ENCODE measurements around the gene RPL26.
"Not testable (repeated sequence)": the region's sequence is repeated elsewhere in the genome, so short reads cannot be mapped to it uniquely, and the experiment has no call there.

The RPL26 gene

DNA sequence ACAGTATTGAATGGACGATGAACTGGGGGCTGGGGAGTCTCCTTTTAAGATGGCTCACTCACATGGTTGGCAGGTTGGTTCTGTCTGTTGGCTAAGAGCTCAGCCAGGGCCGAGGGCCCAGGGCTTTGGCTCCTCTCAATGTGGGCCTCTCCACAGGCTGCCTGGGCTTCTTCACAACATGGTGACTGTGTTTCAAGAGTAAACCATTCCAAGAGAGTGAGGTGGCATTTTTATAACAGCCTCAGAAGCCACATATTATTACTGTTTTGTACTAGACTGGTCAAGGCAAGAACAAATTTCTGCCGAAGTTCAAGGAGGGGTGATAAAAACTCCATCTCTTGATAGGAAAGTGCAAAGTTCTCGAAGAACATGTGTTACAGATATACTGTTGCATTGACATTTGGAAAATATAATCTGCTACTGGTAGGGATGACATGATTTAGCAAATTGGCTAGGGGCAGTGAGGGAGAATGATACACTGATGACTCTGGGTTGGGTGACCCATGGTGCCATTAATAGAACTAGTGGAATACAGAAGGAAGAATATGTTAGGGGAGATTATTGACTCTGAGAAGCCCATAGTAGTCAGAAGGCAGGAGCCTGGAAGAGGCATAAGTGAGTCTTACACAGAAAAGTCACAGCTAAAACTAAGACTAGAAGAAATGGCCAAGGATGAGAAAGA, 20.2 kb downstream of the RPL26 start:
- DNase-seq: no peak

DNA sequence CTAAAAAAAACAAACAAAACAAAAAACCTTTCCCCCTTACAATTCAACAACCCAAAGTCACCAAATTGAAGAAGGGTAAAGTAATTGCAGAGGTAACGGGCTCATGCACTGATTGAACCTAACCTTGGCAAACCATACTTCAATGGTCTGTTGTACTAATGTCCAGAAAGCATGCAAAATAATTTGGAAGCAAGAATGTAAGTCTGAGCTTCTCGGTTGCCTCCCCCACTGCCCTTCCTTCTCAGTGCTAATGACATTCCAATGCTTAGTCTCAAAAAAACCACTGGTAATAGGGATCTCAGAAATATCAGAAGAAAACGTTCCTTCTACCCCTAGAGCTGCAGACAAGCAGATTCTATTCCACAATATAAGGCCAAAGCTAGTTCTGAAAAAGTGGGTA, 22.2 kb downstream of the RPL26 start:
- DNase-seq: no peak

DNA sequence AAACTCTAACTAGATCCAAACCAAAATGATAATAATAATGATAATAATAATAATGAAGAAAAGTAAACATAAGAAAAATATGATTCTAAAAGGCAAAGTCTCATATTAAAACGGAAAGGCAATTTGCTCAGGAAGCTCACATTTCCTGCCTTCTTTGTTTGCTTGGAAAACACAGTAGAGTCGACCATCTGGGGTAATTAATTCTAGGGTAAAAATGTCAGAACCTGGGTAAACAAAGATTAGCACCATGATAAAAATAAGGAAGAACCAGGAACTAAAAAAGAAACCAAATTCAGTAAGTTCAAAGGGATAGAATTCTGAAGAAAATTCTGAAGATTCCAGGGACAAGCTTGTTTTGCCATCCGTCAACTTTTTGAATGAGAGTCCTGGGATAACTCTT, 22.7 kb downstream of the RPL26 start:
- DNase-seq: no peak

DNA sequence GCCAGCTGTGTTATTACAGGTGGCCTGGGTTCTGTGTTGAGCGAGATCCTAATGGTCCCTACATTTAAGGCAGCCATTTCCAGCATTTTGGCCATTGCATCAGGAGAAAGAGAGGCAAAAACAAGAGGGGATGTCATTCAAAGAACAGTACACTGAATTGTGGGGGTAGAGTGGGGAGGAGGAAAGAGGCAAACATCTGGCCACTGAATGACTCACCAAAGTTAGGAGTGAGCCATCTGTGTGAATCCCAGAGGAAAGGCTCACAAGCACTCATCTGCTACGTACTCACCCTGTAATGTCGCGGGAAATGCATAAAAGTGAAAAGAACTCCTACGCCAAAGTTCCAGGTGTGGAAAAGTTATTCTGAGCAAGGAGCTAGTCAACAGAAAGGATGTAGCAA, 23.2 kb downstream of the RPL26 start:
- DNase-seq: no peak

DNA sequence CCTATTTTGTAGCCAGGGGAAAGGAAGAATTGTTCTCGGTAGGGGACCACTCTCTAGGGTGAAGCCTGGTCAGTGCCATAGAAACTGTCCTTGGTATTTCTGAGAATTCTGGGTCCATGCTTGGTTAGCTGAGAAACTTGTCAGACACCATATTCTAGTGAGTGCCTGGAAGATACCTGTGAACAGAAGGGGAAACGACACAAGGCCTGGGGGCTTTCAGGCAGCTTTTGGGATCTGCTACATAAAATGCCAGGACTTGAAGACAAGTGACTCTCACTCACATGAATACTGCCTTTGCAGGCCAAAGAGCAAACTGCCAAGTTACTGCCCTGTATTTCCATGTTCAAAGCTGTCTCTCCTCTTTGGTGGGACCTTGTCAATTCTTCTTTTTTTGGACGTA, 25.1 kb downstream of the RPL26 start:
- no peak for DNase-seq

- no peak for DNase-seq
Measured at GRCh38 chr17:8354236-8354635, 28.8 kb downstream of the RPL26 start.

DNA sequence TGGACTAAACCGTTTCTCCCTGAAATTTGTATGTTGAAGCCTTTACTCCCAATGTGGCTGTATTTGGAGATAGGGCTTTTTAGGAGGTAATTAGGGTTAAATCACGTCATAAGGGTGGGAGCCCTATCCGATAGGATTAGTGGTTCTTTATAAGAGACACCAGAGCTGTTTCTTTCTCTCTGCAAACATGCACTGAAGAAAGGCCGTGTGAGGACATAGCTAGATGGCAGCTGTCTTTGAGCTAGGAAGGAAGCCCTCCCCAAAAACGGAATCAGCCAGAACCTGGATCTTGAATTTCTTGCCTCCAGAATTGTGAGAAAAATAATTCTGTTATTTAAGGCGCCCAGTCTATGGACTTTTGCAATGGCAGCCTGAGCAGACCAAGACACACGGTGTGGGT, 29.3 kb downstream of the RPL26 start:
- DNase-seq: no peak

DNA sequence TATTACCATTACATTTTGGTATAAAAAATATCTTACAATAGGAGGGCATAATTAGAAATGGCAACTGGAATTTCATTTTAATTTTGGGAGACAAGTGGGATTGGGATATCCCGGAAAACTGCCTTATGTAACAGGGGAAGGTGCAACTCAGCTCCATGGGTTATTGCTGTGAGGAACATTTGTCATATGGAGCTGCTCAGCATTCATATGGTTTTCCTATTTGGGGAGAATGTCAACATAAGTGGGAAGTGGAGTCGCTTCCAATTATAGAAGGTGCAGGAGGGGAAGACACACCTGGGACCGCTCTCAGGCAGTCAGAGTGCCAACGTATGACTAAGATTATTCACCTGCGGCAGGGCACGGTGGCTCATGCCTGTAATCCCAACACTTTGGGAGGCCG, 32.7 kb downstream of the RPL26 start:
- DNase-seq: no peak

DNA sequence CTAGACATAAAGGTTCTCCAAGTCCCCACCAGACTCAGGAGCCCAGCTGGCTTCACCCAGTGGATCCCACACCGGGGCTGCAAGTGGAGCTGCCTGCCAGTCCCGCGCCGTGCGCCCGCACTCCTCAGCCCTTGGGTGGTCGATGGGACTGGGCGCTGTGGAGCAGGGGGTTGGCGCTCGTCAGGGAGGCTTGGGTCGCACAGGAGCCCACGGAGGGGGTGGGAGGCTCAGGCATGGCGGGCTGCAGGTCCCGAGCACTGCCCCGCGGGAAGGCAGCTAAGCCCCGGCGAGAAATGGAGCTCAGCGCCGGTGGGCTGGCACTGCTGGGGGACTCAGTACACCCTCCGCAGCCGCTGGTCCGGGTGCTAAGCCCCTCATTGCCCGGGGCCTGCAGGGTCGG, 36.0 kb downstream of the RPL26 start:
- not testable (repeated sequence) for DNase-seq

DNA sequence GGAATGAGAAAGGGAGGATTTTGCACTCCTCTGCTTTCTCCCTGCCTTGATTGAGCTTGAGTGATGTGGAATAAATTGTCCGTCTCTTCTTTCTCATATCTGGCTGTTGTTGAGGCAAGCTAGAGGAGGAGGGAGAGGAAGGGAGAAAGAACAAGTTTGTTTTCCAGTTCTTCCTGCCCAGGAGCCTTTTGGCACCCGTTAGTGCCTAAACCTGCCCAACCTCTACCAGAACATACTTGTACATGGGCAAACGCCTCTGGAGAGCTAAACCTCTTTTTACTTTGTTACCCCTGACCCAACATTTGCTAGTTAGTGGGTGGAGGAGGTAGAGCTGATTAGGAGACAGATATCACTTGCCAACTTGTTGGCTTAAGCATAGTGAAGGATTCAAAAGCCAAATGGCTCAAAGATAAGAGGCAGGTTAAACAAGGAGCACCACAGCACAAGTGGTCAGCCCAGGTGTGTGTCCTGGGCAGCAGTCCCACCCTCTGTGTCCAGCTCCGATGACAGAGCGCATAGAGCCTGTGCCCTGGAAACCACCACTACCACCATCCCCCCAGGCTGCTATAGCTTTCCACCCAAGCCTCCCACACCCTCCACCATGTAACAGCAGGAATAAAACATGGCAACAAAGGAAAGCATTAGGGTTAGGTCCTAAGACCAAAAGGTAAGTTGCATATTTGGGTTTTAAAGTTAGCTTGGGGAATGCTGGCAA, 36.9 kb downstream of the RPL26 start:
- DNase-seq: no peak

GRCh38 chr17:8345052-8345690, 37.8 kb downstream of the RPL26 start:
- no peak for DNase-seq

- no peak for DNase-seq
Measured at GRCh38 chr17:8341456-8341855, 41.5 kb downstream of the RPL26 start.

DNA sequence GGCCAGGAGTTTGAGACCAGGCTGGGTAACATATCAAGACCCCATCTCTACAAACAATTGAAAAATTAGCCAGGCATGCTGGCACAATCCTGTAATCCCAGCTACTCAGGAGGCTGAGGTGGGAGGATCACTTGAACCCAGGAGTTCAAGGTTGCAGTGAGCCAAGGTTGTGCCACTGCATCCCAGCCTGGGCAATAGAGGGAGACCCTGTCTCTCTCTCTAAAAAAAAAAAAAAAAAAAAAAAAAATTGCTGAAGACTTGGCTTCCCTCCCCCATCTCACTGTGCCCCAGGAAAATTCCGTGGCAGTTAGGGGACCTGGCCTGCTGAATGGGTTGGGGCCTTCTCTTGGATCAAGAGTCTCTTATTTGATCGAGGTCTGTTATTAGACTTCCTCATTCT, 43.5 kb downstream of the RPL26 start, which contains the start of gene ODF4:
Gene ODF4 (plus strand): TSS at position 301 of the 400 bp plus-strand sequence. CDS start 212 bp downstream, outside the sequence.
- DNase-seq: no peak

DNA sequence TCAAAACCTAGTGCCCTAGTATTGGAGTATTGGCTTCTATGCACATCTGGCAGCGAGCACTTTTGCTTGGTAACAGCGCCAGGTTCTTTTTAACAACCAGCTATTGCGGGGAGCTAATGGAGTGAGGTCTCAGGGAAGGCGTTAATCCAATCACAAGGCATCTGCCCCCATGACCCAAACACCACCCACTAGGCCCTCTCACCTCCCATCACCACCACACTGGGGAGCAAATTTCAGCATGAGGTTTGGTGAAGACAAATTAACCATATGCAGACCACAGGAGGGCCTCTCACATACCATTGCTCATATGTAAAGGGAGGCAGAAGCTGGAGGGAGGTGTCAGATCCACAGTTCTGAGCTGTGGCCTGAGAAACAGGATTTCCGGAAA, 44.2 kb downstream of the RPL26 start:
- DNase-seq: no peak

GRCh38 chr17:8337802-8338752, 44.9 kb downstream of the RPL26 start:
- DNase-seq: no peak

- no peak for DNase-seq
Measured at GRCh38 chr17:8333281-8333680, 49.7 kb downstream of the RPL26 start.

DNA sequence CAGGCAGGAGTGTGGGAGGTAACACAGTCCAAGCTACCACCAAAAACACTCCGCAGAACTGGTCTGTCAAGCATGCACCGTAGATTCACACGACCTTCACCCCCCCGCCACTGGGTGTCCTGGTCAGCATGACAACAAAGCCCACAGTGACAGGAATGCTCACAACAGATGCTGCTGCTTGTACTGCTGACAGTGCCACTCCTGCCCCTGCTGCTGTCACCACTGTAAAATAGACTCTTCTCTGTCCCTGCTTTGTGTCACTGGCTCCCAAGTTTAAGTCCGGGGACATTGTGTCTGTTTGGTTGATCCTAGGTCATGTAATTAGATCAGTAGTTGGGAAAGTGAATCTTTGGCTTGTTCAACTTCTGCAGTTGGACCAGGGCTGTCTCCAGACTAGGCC, 50.3 kb downstream of the RPL26 start:
- no peak for DNase-seq

DNA sequence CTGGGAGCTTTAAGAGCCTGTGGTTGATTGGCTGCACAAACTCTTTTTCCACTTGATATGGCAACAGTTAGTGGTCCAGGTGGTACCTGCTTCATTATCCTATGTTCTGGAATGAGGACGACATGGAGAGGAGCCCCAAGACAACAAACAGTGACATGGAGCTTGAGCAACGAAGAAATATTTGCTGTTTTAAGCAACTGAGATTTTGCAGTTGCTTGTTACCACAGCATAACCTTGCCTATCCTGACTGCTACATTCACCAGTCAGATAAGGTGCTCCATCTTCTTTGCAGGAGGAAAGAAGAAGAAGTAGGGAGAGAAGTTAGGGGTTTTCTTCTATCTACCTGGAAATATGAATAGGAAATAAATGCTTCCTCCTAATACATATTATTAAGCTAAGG, 50.9 kb downstream of the RPL26 start:
- no peak for DNase-seq

Measured in NCI-H1048 (cell line).